GM23338 (cell line): ENCODE results near the gene HTR7. TPM values are rescaled to one million over a fixed set of nuclear protein-coding genes. Genes with fewer than 3 reads are reported as not detected.

Source experiments
- ATAC-seq: fragments of 200-7000 bp; cut with Tn5 transposase; 3 replicates; pipeline ENCODE4 v1.9.1; 2020
- DNase-seq: peaks from one replicate; pipeline ENCODE4 v3.0.0-alpha.2; 2015; ENCODE audit warnings: low spot score
- H2AFZ ChIP-seq: fragments of 200-600 bp; sonication (generic); 2 replicates; pipeline ENCODE4 v1.8.0; 2016; ENCODE audit warnings: antibody characterized with exemption, mild to moderate bottlenecking, moderate library complexity
- H3F3A ChIP-seq: fragments of 200-600 bp; sonication (generic); replicated peaks from 2 replicates; pipeline ENCODE4 v1.8.0; 2017; ENCODE audit warnings: antibody characterized with exemption, mixed run types, low read depth
- H3K27ac ChIP-seq: fragments of 200-600 bp; sonication (generic); 2 replicates; pipeline ENCODE4 v1.6.1; 2016; ENCODE audit warnings: low read depth
- H3K27me3 ChIP-seq: fragments of 200-600 bp; sonication (generic); 2 replicates; pipeline ENCODE4 v1.8.0; 2016; ENCODE audit warnings: mild to moderate bottlenecking, mixed run types, moderate library complexity; ENCODE audit not compliant: insufficient read depth
- H3K36me3 ChIP-seq: fragments of 200-600 bp; sonication (generic); 2 replicates; pipeline ENCODE4 v1.8.0; 2016; ENCODE audit warnings: mild to moderate bottlenecking; ENCODE audit not compliant: insufficient read depth
- H3K4me1 ChIP-seq: fragments of 200-600 bp; sonication (generic); 2 replicates; pipeline ENCODE4 v1.8.0; 2016; ENCODE audit warnings: mild to moderate bottlenecking, moderate library complexity; ENCODE audit not compliant: insufficient read depth
- H3K4me2 ChIP-seq: fragments of 200-600 bp; sonication (generic); 2 replicates; pipeline ENCODE4 v1.7.1; 2017; ENCODE audit warnings: mixed run types
- H3K4me3 ChIP-seq: fragments of 200-600 bp; sonication (generic); 2 replicates; pipeline ENCODE4 v1.6.1; 2016; ENCODE audit warnings: mixed run types
- H3K79me2 ChIP-seq: fragments of 200-600 bp; sonication (generic); replicated peaks from 2 replicates; pipeline ENCODE4 v1.8.0; 2017; ENCODE audit warnings: mild to moderate bottlenecking; ENCODE audit not compliant: insufficient read depth
- H3K9me2 ChIP-seq: fragments of 200-600 bp; sonication (generic); 2 replicates; pipeline ENCODE4 v1.8.0; 2017; ENCODE audit not compliant: insufficient read depth
- H4K20me1 ChIP-seq: fragments of 200-600 bp; sonication (generic); replicated peaks from 2 replicates; pipeline ENCODE4 v1.8.0; 2017; ENCODE audit warnings: mild to moderate bottlenecking; ENCODE audit not compliant: insufficient read depth
- H3K27ac Mint-ChIP-seq: 2 replicates; pipeline ENCODE4 v1.8.0; 2020; ENCODE audit warnings: inconsistent platforms, mild to moderate bottlenecking, moderate library complexity, mixed read lengths
- H3K27me3 Mint-ChIP-seq: 3 replicates; pipeline ENCODE4 v1.8.0; 2022; ENCODE audit warnings: low read depth, mild to moderate bottlenecking, moderate library complexity, mixed read lengths, inconsistent platforms; ENCODE audit not compliant: insufficient read depth, poor library complexity
- H3K36me3 Mint-ChIP-seq: 3 replicates; pipeline ENCODE4 v1.8.0; 2021; ENCODE audit warnings: low read depth, mild to moderate bottlenecking, inconsistent platforms, moderate library complexity, mixed read lengths
- H3K4me1 Mint-ChIP-seq: 3 replicates; pipeline ENCODE4 v1.8.0; 2020; ENCODE audit warnings: mild to moderate bottlenecking, inconsistent platforms, mixed read lengths
- H3K4me3 Mint-ChIP-seq: 3 replicates; pipeline ENCODE4 v1.8.0; 2021; ENCODE audit warnings: moderate library complexity, mild to moderate bottlenecking, inconsistent platforms, mixed read lengths
- H3K9me3 Mint-ChIP-seq: 3 replicates; pipeline ENCODE4 v1.8.0; 2020; ENCODE audit warnings: moderate library complexity, mild to moderate bottlenecking, inconsistent platforms, mixed read lengths
- CREB1 ChIP-seq: fragments of 250-450 bp; sonication (Bioruptor Pico); IDR thresholded peaks from 2 replicates; pipeline ENCODE4 v1.5.0; 2020; ENCODE audit warnings: low read depth, mild to moderate bottlenecking, moderate library complexity
- EZH2 ChIP-seq: fragments of 200-600 bp; sonication (generic); IDR thresholded peaks from one replicate; pipeline ENCODE4 v1.8.0; 2017; ENCODE audit warnings: antibody characterized with exemption, mild to moderate bottlenecking, low read depth; ENCODE audit not compliant: unreplicated experiment
- EZH2phosphoT487 ChIP-seq: fragments of 200-600 bp; sonication (generic); IDR thresholded peaks from one replicate; pipeline ENCODE4 v1.8.1; 2018; ENCODE audit warnings: antibody characterized with exemption; ENCODE audit not compliant: unreplicated experiment
- JUNB ChIP-seq: IDR thresholded peaks from one replicate; pipeline ENCODE4 v1.6.1; 2016; ENCODE audit warnings: antibody characterized with exemption; ENCODE audit not compliant: unreplicated experiment
- NANOG ChIP-seq: IDR thresholded peaks from 2 replicates; pipeline ENCODE4 v1.6.1; 2016; ENCODE audit warnings: antibody characterized with exemption, borderline replicate concordance
- POLR2AphosphoS5 ChIP-seq: IDR thresholded peaks from 2 replicates; pipeline ENCODE4 v1.6.1; 2016; ENCODE audit warnings: antibody characterized with exemption, low read depth
- STAT1 ChIP-seq: IDR thresholded peaks from one replicate; pipeline ENCODE4 v1.6.1; 2016; ENCODE audit warnings: antibody characterized with exemption; ENCODE audit not compliant: unreplicated experiment
- ZNF114 ChIP-seq: fragments of 250-450 bp; sonication (Bioruptor Pico); IDR thresholded peaks from 2 replicates; pipeline ENCODE4 v1.5.0; 2020; ENCODE audit warnings: mild to moderate bottlenecking, moderate library complexity
- ZNF331 ChIP-seq: fragments of 250-450 bp; sonication (Bioruptor Pico); IDR thresholded peaks from 2 replicates; pipeline ENCODE4 v1.5.0; 2020; ENCODE audit warnings: low read depth, mild to moderate bottlenecking, moderate library complexity
- polyA plus RNA-seq: library from polyadenylated mRNA; unstranded; fragments of >200 nt; fragmentation: Nextera tagmentation; extraction: Ambion mirVana; gene quantifications from 2 replicates; pipeline ENCODE4 v1.2.1, GENCODE V29; 2016
- total RNA-seq: library from RNA; depleted of rRNA; stranded (reverse); fragments of >200 nt; shearing (Covaris generic); gene quantifications from 2 replicates; pipeline ENCODE4 v1.2.3, GENCODE V29; 2014
- TF ChIP-seq, protein P1 (sequence below): fragments of 250-450 bp; sonication (Bioruptor Pico); IDR thresholded peaks from 2 replicates; pipeline ENCODE4 v1.5.0; 2020; ENCODE audit warnings: mild to moderate bottlenecking, moderate library complexity
- TF ChIP-seq, protein P2 (sequence below): IDR thresholded peaks from 2 replicates; pipeline ENCODE4 v1.6.1; 2016; ENCODE audit warnings: antibody characterized with exemption
- TF ChIP-seq, protein P3 (sequence below): IDR thresholded peaks from one replicate; pipeline ENCODE4 v1.6.1; 2018; ENCODE audit warnings: antibody characterized with exemption; ENCODE audit not compliant: unreplicated experiment
- TF ChIP-seq, protein P4 (sequence below), 2 experiments: fragments of 200-600 bp in 1 of 2; sonication (generic) in 1 of 2; conservative IDR thresholded peaks; 2 replicates each; pipeline versions ENCODE4 v1.5.1 to v1.6.1; 2016 to 2017; ENCODE audit warnings: antibody characterized with exemption in 2 of 2, low read depth in 2 of 2, mild to moderate bottlenecking in 2 of 2, moderate library complexity in 1 of 2

The HTR7 gene
- total and polyA plus RNA-seq, 2 experiments from 2014 or later = 7.0 to 42.2 TPM

DNA sequence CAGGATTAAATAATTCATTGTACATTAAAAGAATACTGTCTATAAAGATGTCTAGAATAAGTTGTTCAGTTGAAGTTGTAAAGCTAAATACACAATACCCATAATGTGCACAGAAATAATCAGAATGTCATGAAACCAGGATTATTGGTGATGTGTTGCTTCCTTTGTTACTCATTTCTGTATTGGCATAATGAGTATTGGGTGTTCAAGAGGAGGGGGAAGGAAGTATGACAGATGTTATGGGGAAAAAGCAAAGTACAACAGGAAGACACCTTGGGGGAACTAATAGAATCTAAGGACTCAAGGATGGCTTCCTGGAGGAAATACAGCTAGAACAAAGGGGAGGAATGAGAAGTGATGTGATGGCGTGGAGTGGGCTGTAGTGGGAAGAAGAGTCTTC lies 48.1 kb upstream of the HTR7 start:
- H3K27me3 ChIP-seq = peaks cover 12% of the 10 kb centered on the region; the same call in 1 of the 2 replicates

More for the DNA sequence above, 48.1 kb upstream of the HTR7 start:
- no peak overlapping the region for H3K4me3 ChIP-seq
- H3F3A ChIP-seq = no peaks in the 10 kb centered on the region
- no peak overlapping the region for H3K4me3 Mint-ChIP-seq
- no peak for DNase-seq
- H3K27ac Mint-ChIP-seq = no peak overlapping the region
- peaks cover 8% of the 10 kb centered on the region for H3K27me3 Mint-ChIP-seq
- H3K9me3 Mint-ChIP-seq = peaks cover 17% of the 10 kb centered on the region; the same call in 2 of the 3 replicates
- H3K36me3 Mint-ChIP-seq = peaks cover 30% of the 10 kb centered on the region; the same call in 2 of the 3 replicates
- H4K20me1 ChIP-seq = no peaks in the 10 kb centered on the region
- TF ChIP-seq NANOG (no peak), POLR2AphosphoS5 (no peak), EZH2 (no peak), ZNF114 (no peak), STAT1 (no peak), JUNB (no peak), EZH2phosphoT487 (no peak), ZNF331 (CRISPR knock-in tag) (no peak), CREB1 (CRISPR knock-in tag) (no peak)
- TF ChIP-seq, protein P1, sequence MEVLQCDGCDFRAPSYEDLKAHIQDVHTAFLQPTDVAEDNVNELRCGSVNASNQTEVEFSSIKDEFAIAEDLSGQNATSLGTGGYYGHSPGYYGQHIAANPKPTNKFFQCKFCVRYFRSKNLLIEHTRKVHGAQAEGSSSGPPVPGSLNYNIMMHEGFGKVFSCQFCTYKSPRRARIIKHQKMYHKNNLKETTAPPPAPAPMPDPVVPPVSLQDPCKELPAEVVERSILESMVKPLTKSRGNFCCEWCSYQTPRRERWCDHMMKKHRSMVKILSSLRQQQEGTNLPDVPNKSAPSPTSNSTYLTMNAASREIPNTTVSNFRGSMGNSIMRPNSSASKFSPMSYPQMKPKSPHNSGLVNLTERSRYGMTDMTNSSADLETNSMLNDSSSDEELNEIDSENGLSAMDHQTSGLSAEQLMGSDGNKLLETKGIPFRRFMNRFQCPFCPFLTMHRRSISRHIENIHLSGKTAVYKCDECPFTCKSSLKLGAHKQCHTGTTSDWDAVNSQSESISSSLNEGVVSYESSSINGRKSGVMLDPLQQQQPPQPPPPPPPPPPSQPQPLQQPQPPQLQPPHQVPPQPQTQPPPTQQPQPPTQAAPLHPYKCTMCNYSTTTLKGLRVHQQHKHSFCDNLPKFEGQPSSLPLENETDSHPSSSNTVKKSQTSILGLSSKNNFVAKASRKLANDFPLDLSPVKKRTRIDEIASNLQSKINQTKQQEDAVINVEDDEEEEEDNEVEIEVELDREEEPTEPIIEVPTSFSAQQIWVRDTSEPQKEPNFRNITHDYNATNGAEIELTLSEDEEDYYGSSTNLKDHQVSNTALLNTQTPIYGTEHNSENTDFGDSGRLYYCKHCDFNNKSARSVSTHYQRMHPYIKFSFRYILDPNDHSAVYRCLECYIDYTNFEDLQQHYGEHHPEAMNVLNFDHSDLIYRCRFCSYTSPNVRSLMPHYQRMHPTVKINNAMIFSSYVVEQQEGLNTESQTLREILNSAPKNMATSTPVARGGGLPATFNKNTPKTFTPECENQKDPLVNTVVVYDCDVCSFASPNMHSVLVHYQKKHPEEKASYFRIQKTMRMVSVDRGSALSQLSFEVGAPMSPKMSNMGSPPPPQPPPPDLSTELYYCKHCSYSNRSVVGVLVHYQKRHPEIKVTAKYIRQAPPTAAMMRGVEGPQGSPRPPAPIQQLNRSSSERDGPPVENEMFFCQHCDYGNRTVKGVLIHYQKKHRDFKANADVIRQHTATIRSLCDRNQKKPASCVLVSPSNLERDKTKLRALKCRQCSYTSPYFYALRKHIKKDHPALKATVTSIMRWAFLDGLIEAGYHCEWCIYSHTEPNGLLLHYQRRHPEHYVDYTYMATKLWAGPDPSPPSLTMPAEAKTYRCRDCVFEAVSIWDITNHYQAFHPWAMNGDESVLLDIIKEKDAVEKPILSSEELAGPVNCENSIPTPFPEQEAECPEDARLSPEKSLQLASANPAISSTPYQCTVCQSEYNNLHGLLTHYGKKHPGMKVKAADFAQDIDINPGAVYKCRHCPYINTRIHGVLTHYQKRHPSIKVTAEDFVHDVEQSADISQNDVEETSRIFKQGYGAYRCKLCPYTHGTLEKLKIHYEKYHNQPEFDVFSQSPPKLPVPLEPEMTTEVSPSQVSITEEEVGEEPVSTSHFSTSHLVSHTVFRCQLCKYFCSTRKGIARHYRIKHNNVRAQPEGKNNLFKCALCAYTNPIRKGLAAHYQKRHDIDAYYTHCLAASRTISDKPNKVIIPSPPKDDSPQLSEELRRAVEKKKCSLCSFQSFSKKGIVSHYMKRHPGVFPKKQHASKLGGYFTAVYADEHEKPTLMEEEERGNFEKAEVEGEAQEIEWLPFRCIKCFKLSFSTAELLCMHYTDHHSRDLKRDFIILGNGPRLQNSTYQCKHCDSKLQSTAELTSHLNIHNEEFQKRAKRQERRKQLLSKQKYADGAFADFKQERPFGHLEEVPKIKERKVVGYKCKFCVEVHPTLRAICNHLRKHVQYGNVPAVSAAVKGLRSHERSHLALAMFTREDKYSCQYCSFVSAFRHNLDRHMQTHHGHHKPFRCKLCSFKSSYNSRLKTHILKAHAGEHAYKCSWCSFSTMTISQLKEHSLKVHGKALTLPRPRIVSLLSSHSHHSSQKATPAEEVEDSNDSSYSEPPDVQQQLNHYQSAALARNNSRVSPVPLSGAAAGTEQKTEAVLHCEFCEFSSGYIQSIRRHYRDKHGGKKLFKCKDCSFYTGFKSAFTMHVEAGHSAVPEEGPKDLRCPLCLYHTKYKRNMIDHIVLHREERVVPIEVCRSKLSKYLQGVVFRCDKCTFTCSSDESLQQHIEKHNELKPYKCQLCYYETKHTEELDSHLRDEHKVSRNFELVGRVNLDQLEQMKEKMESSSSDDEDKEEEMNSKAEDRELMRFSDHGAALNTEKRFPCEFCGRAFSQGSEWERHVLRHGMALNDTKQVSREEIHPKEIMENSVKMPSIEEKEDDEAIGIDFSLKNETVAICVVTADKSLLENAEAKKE (CRISPR knock-in tag) = no peak
- TF ChIP-seq, protein P2, sequence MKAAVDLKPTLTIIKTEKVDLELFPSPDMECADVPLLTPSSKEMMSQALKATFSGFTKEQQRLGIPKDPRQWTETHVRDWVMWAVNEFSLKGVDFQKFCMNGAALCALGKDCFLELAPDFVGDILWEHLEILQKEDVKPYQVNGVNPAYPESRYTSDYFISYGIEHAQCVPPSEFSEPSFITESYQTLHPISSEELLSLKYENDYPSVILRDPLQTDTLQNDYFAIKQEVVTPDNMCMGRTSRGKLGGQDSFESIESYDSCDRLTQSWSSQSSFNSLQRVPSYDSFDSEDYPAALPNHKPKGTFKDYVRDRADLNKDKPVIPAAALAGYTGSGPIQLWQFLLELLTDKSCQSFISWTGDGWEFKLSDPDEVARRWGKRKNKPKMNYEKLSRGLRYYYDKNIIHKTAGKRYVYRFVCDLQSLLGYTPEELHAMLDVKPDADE = no peak
- TF ChIP-seq, protein P3, sequence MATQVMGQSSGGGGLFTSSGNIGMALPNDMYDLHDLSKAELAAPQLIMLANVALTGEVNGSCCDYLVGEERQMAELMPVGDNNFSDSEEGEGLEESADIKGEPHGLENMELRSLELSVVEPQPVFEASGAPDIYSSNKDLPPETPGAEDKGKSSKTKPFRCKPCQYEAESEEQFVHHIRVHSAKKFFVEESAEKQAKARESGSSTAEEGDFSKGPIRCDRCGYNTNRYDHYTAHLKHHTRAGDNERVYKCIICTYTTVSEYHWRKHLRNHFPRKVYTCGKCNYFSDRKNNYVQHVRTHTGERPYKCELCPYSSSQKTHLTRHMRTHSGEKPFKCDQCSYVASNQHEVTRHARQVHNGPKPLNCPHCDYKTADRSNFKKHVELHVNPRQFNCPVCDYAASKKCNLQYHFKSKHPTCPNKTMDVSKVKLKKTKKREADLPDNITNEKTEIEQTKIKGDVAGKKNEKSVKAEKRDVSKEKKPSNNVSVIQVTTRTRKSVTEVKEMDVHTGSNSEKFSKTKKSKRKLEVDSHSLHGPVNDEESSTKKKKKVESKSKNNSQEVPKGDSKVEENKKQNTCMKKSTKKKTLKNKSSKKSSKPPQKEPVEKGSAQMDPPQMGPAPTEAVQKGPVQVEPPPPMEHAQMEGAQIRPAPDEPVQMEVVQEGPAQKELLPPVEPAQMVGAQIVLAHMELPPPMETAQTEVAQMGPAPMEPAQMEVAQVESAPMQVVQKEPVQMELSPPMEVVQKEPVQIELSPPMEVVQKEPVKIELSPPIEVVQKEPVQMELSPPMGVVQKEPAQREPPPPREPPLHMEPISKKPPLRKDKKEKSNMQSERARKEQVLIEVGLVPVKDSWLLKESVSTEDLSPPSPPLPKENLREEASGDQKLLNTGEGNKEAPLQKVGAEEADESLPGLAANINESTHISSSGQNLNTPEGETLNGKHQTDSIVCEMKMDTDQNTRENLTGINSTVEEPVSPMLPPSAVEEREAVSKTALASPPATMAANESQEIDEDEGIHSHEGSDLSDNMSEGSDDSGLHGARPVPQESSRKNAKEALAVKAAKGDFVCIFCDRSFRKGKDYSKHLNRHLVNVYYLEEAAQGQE = no peak
- TF ChIP-seq, protein P4, sequence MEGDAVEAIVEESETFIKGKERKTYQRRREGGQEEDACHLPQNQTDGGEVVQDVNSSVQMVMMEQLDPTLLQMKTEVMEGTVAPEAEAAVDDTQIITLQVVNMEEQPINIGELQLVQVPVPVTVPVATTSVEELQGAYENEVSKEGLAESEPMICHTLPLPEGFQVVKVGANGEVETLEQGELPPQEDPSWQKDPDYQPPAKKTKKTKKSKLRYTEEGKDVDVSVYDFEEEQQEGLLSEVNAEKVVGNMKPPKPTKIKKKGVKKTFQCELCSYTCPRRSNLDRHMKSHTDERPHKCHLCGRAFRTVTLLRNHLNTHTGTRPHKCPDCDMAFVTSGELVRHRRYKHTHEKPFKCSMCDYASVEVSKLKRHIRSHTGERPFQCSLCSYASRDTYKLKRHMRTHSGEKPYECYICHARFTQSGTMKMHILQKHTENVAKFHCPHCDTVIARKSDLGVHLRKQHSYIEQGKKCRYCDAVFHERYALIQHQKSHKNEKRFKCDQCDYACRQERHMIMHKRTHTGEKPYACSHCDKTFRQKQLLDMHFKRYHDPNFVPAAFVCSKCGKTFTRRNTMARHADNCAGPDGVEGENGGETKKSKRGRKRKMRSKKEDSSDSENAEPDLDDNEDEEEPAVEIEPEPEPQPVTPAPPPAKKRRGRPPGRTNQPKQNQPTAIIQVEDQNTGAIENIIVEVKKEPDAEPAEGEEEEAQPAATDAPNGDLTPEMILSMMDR (conservative IDR thresholded peaks at IDR 0.05; ENCODE audit: low read depth in 2 of 2) = no peak
- no peak for ATAC-seq
- no peaks in the 10 kb centered on the region for H3K9me2 ChIP-seq
- H3K79me2 ChIP-seq = no peaks in the 10 kb centered on the region
- H3K4me2 ChIP-seq = no peak overlapping the region
- no peaks in the 10 kb centered on the region for H3K4me1 Mint-ChIP-seq
- no peaks in the 10 kb centered on the region for H3K36me3 ChIP-seq
- H3K27ac ChIP-seq = no peak overlapping the region
- no peaks in the 10 kb centered on the region for H3K4me1 ChIP-seq
- no peak overlapping the region for H2AFZ ChIP-seq
